Measurements from ENCODE around the gene CENPV.
A peak's percentile ranks its signal among the peaks of the same experiment; 100 is the strongest.
"Not testable (repeated sequence)": the region's sequence is repeated elsewhere in the genome, so short reads cannot be mapped to it uniquely, and the experiment has no call there.

The CENPV gene

DNA sequence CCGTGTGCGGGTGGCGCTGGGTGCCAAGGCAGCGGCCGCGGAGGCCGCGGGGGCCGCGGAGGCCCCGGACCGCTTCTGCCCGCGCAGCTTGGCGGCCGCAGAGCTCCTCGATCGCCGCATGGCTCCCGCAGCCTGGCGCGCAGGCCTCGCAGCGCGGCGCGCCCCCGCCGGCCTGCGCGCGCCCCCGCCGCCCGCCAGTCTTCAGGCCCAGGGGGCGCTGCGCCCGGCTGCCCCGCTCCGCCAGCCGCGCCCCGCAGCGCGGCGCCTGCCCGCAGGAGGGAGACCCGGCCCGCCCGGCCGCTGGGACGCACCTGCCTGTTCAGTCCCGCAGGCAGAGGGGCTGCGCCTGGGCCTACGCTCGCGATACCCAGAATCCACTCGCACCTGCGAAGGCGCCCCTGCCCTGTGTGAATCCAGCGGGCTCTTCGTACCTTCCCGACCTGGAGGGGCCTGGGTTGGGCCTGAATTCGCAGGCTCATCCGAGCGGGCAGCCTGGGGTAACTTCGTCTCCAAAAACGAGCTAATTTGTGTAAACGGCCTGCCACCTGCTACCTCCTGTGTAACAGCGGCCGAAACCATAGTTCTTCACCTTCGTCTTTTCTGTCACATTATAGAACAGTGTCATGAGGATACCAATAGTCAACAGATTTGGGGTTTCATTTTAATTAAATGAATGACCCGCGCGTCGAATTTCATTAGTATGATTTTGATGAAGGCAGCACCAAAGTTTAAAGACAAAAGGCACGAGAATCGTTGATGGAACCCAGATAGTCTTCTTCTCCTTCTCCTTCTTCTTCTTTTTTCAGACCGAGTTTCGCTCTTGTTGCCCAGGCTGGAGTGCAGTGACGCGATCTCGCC, at the start of gene CENPV:
TSS of gene CENPV (minus strand) at position 153 of the 858 bp plus-strand sequence. CDS start at position 120, 33 bp downstream.
- Mint-ChIP-seq H3K4me1 (ENCODE audit: low read depth) (peaks cover 28% of the 10 kb centered on the region), H3K4me3 (peak within 1 kb of the TSS; percentile 97), H3K36me3 (ENCODE audit: low read depth) (peaks cover 38% of the 10 kb centered on the region), H3K9me3 (no peaks in the 10 kb centered on the region), H3K27ac (peak within 1 kb of the TSS; percentile 93), H3K27me3 (peaks cover 2% of the 10 kb centered on the region)
- DNase-seq: no peak

DNA sequence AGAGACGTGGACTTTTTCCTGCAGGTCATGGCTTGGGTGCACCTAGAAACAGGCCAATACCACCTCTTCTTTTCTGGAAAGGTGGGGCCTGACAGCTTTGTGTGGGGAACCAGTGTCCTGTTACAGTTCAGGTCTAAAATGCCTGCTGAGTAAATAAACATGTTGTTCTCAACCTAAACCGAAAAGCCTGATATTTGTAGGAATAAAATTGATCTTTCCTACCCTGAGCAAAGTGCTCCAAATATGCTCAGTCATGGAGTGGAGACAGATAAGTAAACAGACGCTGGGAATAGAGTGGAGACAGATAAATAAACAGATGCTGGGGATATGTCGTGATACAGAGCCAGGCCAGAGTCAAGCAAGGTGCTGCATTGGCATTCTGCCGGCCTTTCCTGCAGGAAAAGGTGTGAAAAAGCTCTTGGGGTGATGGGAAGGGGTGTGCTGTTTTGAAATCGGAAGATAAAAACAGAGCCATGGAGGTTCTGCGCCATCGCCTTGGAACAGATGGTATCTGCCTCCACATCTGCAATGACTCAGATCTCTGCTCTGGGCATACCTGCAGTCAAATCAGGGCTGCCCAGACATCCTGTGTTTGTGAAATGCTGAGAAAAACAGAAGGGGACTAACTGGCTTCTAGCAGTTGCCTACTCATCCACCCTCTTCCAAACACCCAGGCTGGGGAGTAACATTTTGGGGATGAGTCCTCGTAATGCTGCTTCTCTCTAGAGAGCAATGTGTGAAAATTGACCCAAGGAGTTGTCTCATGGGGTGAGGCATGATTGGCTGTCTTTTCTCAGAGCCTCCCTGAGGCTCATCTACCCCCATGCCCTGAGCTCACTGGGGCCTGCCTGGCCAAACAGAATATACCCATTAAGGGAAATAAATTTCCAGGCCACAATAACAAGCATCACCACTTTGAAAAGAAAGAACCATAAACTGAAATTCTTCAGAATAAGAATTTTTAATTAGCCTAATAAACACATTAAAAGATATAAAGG, 45.3 kb upstream of the CENPV start:
- H3K4me1 Mint-ChIP-seq (ENCODE audit: low read depth): peaks cover 8% of the 10 kb centered on the region
- no peak for DNase-seq
- H3K4me3 Mint-ChIP-seq: no peak overlapping the region
- H3K27ac Mint-ChIP-seq: no peak overlapping the region
- H3K9me3 Mint-ChIP-seq: no peaks in the 10 kb centered on the region
- no peaks in the 10 kb centered on the region for H3K36me3 Mint-ChIP-seq (ENCODE audit: low read depth)
- H3K27me3 Mint-ChIP-seq: no peaks in the 10 kb centered on the region

GRCh38 chr17:16396693-16397092, 43.4 kb upstream of the CENPV start:
- H3K27ac Mint-ChIP-seq; DNase-seq; H3K9me3 Mint-ChIP-seq; H3K4me1 Mint-ChIP-seq (ENCODE audit: low read depth); H3K4me3 Mint-ChIP-seq; H3K27me3 Mint-ChIP-seq; H3K36me3 Mint-ChIP-seq (ENCODE audit: low read depth): not testable (repeated sequence)

- H3K9me3 Mint-ChIP-seq; H3K27me3 Mint-ChIP-seq; H3K36me3 Mint-ChIP-seq (ENCODE audit: low read depth); H3K4me3 Mint-ChIP-seq; H3K27ac Mint-ChIP-seq; DNase-seq; H3K4me1 Mint-ChIP-seq (ENCODE audit: low read depth): not testable (repeated sequence)
These were observed 42.6 kb upstream of the CENPV start for GRCh38 chr17:16395887-16396286.

DNA sequence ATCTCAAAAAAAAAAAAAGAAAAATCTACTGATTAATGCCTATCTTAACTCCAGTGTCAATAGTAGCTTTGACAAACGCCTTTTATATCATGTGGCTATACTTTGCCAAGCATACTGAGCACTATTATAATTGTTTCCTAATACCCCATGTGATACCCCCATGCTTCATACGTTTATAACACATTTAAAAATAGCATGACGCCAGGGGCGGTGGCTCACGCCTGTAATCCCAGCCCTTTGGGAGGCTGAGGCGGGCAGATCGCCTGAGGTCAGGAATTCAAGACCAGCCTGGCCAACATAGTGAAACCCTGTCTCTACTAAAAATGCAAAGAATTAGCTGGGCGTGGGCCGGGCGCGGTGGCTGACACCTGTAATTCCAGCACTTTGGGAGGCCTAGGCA, 39.2 kb upstream of the CENPV start:
- not testable (repeated sequence) for H3K27ac Mint-ChIP-seq; H3K27me3 Mint-ChIP-seq; H3K4me1 Mint-ChIP-seq (ENCODE audit: low read depth); DNase-seq; H3K9me3 Mint-ChIP-seq; H3K4me3 Mint-ChIP-seq; H3K36me3 Mint-ChIP-seq (ENCODE audit: low read depth)

DNA sequence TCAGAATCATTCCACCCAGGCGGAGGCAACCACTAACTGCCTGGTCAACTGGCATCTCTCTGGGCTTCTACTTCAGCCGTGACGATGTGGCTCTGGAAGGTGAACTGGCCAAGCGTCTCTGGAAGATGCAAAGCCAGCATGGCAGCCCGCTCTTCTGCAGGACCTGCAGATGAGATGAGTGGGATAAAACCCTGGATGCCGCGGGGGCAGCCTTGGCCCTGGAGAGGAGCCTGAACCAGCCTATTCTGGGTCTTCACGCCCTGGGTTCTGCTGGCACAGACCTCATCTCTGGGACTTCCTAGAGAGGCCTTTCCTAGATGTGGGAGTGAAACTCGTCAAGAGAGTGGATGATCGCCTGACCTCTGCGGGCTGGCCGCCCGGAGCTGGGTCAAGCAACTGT, 38.2 kb upstream of the CENPV start:
- no peak overlapping the region for H3K27ac Mint-ChIP-seq

GRCh38 chr17:16386126-16386507, 32.8 kb upstream of the CENPV start:
- H3K9me3 Mint-ChIP-seq, H3K27me3 Mint-ChIP-seq, DNase-seq: not testable (repeated sequence)
- Mint-ChIP-seq H3K4me1 (ENCODE audit: low read depth) (peaks cover 46% of the 10 kb centered on the region), H3K27ac (peak overlapping the region; percentile 86), H3K36me3 (ENCODE audit: low read depth) (peaks cover 35% of the 10 kb centered on the region), H3K4me3 (peak overlapping the region; percentile 83)

More for the DNA sequence above, 38.2 kb upstream of the CENPV start:
- Mint-ChIP-seq H3K27me3 (peaks cover 5% of the 10 kb centered on the region), H3K36me3 (ENCODE audit: low read depth) (no peaks in the 10 kb centered on the region), H3K9me3 (no peaks in the 10 kb centered on the region), H3K4me3 (no peak overlapping the region), H3K4me1 (ENCODE audit: low read depth) (peaks cover 8% of the 10 kb centered on the region)
- DNase-seq: no peak

DNA sequence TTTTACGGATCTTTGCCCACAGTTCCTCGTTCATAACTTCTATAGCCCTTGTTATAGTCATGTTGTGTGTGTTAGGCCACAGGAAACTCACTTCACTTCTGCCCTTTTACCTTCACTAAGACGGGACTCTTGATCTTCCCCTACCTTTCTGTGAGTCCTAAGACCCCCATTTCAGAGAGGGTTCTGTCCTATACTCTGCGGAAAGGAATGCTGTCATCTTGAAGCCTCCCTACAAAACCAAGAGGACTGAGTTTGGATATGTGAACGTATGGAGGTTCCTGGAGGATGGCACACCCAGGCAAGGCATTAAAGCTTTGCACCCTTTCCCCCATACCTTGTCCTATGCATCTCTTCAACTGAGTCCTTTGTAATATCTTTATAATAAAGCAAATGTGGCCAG, 31.3 kb upstream of the CENPV start:
- Mint-ChIP-seq H3K27ac (peak overlapping the region; percentile 7), H3K9me3 (no peaks in the 10 kb centered on the region), H3K27me3 (peaks cover 5% of the 10 kb centered on the region), H3K4me1 (ENCODE audit: low read depth) (peaks cover 47% of the 10 kb centered on the region), H3K4me3 (peak overlapping the region; percentile 1), H3K36me3 (ENCODE audit: low read depth) (peaks cover 38% of the 10 kb centered on the region)
- no peak for DNase-seq

GRCh38 chr17:16383772-16384287, 30.6 kb upstream of the CENPV start:
- Mint-ChIP-seq H3K27ac (peak overlapping the region; percentile 99), H3K4me1 (ENCODE audit: low read depth) (peaks cover 47% of the 10 kb centered on the region), H3K9me3 (no peaks in the 10 kb centered on the region), H3K4me3 (peak overlapping the region; percentile 91), H3K36me3 (ENCODE audit: low read depth) (peaks cover 38% of the 10 kb centered on the region), H3K27me3 (peaks cover 5% of the 10 kb centered on the region)
- no peak for DNase-seq

DNA sequence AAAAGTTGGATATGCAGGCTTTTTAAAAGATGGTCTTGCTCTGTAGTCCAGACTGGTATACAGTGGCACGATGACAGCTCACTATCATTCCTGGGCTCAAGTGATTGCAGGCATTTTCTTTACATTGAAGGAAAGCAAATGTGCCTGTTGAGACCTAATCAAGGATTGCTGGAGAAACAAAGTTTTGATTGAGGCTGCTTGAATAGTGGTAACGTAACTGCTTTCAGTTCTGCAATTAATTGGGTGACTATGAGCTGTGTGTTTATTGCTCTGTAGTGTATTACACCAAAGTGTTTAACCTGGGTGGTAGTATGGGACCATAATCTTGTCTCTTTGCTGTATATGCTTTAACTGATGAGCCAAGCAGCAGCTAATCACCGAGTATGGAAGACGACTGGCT, 29.9 kb upstream of the CENPV start:
- peaks cover 47% of the 10 kb centered on the region for H3K4me1 Mint-ChIP-seq (ENCODE audit: low read depth)
- no peaks in the 10 kb centered on the region for H3K9me3 Mint-ChIP-seq
- H3K27ac Mint-ChIP-seq: peak overlapping the region; percentile 99
- H3K36me3 Mint-ChIP-seq (ENCODE audit: low read depth): peaks cover 38% of the 10 kb centered on the region
- peak overlapping the region; percentile 91 for H3K4me3 Mint-ChIP-seq
- no peak for DNase-seq
- peaks cover 5% of the 10 kb centered on the region for H3K27me3 Mint-ChIP-seq

GRCh38 chr17:16381496-16381820, 28.2 kb upstream of the CENPV start:
- peak overlapping the region; percentile 91 for H3K4me3 Mint-ChIP-seq
- H3K4me1 Mint-ChIP-seq (ENCODE audit: low read depth): peaks cover 39% of the 10 kb centered on the region
- H3K27ac Mint-ChIP-seq: peak overlapping the region; percentile 99
- DNase-seq: no peak
- no peaks in the 10 kb centered on the region for H3K27me3 Mint-ChIP-seq
- peaks cover 38% of the 10 kb centered on the region for H3K36me3 Mint-ChIP-seq (ENCODE audit: low read depth)
- no peaks in the 10 kb centered on the region for H3K9me3 Mint-ChIP-seq

DNA sequence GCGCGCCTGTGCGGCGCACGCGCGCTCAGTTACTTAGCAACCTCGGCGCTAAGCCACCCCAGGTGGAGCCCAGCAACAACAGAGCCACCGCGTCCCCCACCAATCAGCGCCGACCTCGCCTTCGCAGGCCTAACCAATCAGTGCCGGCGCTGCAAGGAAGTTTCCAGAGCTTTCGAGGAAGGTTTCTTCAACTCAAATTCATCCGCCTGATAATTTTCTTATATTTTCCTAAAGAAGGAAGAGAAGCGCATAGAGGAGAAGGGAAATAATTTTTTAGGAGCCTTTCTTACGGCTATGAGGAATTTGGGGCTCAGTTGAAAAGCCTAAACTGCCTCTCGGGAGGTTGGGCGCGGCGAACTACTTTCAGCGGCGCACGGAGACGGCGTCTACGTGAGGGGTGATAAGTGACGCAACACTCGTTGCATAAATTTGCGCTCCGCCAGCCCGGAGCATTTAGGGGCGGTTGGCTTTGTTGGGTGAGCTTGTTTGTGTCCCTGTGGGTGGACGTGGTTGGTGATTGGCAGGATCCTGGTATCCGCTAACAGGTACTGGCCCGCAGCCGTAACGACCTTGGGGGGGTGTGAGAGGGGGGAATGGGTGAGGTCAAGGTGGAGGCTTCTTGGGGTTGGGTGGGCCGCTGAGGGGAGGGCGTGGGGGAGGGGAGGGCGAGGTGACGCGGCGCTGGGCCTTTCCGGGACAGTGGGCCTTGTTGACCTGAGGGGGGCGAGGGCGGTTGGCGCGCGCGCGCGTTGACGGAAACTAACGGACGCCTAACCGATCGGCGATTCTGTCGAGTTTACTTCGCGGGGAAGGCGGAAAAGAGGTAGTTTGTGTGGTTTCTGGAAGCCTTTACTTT, 27.6 kb upstream of the CENPV start, which contains the start of gene UBB:
TSS of gene UBB (plus strand) at position 452 of the 856 bp plus-strand sequence. CDS start 817 bp downstream, outside the sequence.
- H3K27ac Mint-ChIP-seq: peak within 1 kb of the TSS; percentile 99
- no peaks in the 10 kb centered on the region for H3K27me3 Mint-ChIP-seq
- peak within 1 kb of the TSS; percentile 91 for H3K4me3 Mint-ChIP-seq
- DNase-seq: peak; percentile 91
- peaks cover 38% of the 10 kb centered on the region for H3K36me3 Mint-ChIP-seq (ENCODE audit: low read depth)
- peaks cover 38% of the 10 kb centered on the region for H3K4me1 Mint-ChIP-seq (ENCODE audit: low read depth)
- no peaks in the 10 kb centered on the region for H3K9me3 Mint-ChIP-seq

DNA sequence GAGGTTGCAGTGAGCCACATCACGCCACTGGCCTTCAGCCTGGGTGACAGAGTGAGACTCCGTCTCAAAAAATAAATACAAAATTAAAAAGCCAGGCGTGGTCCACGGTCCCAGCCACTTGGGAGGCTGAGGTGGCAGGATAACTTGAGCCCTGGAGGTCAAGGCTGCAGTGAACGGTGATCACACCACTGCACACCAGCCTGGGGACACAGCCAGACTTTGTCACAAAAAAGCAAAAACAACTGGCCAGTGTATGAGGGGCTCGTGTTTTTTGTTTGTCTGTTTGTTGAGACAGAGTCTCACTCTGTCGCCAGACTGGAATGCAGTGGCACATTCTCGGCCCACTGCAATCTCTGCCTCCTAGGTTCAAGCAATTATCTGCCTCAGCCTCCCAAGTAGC, 26.4 kb upstream of the CENPV start:
- H3K27ac Mint-ChIP-seq: no peak overlapping the region

More for the DNA sequence above, 26.4 kb upstream of the CENPV start:
- Mint-ChIP-seq H3K9me3 (no peaks in the 10 kb centered on the region), H3K4me1 (ENCODE audit: low read depth) (peaks cover 34% of the 10 kb centered on the region), H3K36me3 (ENCODE audit: low read depth) (peaks cover 38% of the 10 kb centered on the region), H3K4me3 (no peak overlapping the region), H3K27me3 (no peaks in the 10 kb centered on the region)
- DNase-seq: no peak

All from activated T-cell treated with anti-CD3 and anti-CD28 coated beads, Interleukin-2, amount 50 U/mL, for 24 hours (primary cell).